ENCODE results near the gene SOBP.

DNA sequence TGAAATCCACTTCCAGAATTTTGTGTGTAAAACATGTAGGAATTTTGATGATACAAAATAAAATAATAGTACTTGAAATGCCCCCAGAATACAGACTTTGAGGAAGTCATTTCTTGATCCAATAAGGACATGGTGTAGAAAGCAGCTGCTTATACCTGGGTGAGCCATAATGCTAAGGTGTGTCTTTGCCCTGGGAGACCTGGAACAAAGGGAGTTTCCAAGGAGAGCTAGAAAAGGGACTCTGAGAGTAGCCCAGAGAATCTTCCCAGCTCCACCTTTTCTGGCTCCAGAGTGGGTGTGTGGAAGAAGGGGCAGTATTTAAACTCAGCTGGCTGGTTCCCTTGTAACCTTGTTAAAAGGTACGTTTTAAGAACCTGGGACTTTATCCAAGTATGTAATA, 77.7 kb downstream of the SOBP start:
- TF ChIP-seq POLR2AphosphoS5 (IDR thresholded peaks at IDR 0.05) = no peak
- TF ChIP-seq, protein P1, sequence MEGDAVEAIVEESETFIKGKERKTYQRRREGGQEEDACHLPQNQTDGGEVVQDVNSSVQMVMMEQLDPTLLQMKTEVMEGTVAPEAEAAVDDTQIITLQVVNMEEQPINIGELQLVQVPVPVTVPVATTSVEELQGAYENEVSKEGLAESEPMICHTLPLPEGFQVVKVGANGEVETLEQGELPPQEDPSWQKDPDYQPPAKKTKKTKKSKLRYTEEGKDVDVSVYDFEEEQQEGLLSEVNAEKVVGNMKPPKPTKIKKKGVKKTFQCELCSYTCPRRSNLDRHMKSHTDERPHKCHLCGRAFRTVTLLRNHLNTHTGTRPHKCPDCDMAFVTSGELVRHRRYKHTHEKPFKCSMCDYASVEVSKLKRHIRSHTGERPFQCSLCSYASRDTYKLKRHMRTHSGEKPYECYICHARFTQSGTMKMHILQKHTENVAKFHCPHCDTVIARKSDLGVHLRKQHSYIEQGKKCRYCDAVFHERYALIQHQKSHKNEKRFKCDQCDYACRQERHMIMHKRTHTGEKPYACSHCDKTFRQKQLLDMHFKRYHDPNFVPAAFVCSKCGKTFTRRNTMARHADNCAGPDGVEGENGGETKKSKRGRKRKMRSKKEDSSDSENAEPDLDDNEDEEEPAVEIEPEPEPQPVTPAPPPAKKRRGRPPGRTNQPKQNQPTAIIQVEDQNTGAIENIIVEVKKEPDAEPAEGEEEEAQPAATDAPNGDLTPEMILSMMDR (IDR thresholded peaks at IDR 0.05) = no peak
